ENCODE results near the gene ARHGEF39.
A peak's percentile ranks its signal among the peaks of the same experiment; 100 is the strongest.

The ARHGEF39 gene

GRCh38 chr9:35664531-35665470, at the start of gene ARHGEF39:
ARHGEF39 (minus strand) TSS chr9:35665195; CDS start chr9:35665169, 26 bp downstream.
- DNase-seq, result peak; percentile 93

GRCh38 chr9:35714123-35714522, 49.1 kb upstream of the ARHGEF39 start:
- DNase-seq, result no peak

- DNase-seq, result no peak
These were observed 48.6 kb upstream of the ARHGEF39 start for GRCh38 chr9:35713578-35713977.

- DNase-seq, result no peak
These were observed 47.9 kb upstream of the ARHGEF39 start for GRCh38 chr9:35712762-35713400.

GRCh38 chr9:35711501-35712428, 46.8 kb upstream of the ARHGEF39 start:
- no peak for DNase-seq

GRCh38 chr9:35710818-35711500, 46.0 kb upstream of the ARHGEF39 start:
- no peak for DNase-seq

- no peak for DNase-seq
These were observed 43.2 kb upstream of the ARHGEF39 start for GRCh38 chr9:35708146-35708545.

- DNase-seq, result no peak
These were observed 42.0 kb upstream of the ARHGEF39 start for GRCh38 chr9:35706951-35707350.

- DNase-seq, result no peak
These were observed 40.9 kb upstream of the ARHGEF39 start for GRCh38 chr9:35705836-35706430.

GRCh38 chr9:35705372-35705771, 40.4 kb upstream of the ARHGEF39 start:
- DNase-seq, result no peak

GRCh38 chr9:35703906-35704672, 39.1 kb upstream of the ARHGEF39 start:
- no peak for DNase-seq

GRCh38 chr9:35702696-35703095, 37.7 kb upstream of the ARHGEF39 start:
- DNase-seq, result no peak

GRCh38 chr9:35700942-35701341, 35.9 kb upstream of the ARHGEF39 start:
- DNase-seq, result no peak

GRCh38 chr9:35700031-35700430, 35.0 kb upstream of the ARHGEF39 start:
- no peak for DNase-seq

GRCh38 chr9:35698231-35698630, 33.2 kb upstream of the ARHGEF39 start:
- DNase-seq, result no peak

- no peak for DNase-seq
These were observed 32.5 kb upstream of the ARHGEF39 start for GRCh38 chr9:35697486-35697885.

- DNase-seq, result peak; percentile 76
These were observed 31.7 kb upstream of the ARHGEF39 start for GRCh38 chr9:35696520-35697215.

GRCh38 chr9:35695943-35696401, 31.0 kb upstream of the ARHGEF39 start:
- peak; percentile 91 for DNase-seq

GRCh38 chr9:35691757-35692301, 26.8 kb upstream of the ARHGEF39 start:
- DNase-seq, result peak; percentile 15

- no peak for DNase-seq
These were observed 26.3 kb upstream of the ARHGEF39 start for GRCh38 chr9:35691334-35691650.
